ENCODE results near the gene PHF24. TPM values are rescaled to one million over a fixed set of nuclear protein-coding genes. Genes with fewer than 3 reads are reported as not detected.

PHF24 gene
- total RNA-seq, 1 donor from 2014 or later = 0.63 TPM

- DNase-seq (ENCODE audit: low read depth, low spot score) = no peak
- Mint-ChIP-seq H3K27ac (ENCODE audit: unreplicated experiment) (peak overlapping the region; percentile 93), H3K4me3 (peak overlapping the region; percentile 96), H3K4me1 (peaks cover 61% of the 10 kb centered on the region), H3K9me3 (no peaks in the 10 kb centered on the region), H3K36me3 (ENCODE audit: low read depth) (no peaks in the 10 kb centered on the region), H3K27me3 (ENCODE audit: low read depth) (no peaks in the 10 kb centered on the region)
- no peak for TF ChIP-seq CTCF (conservative IDR thresholded peaks at IDR 0.05)
Observed at GRCh38 chr9:34988218-34989002, 30.3 kb downstream of the PHF24 start.

GRCh38 chr9:34989003-34989945 lies 31.2 kb downstream of the PHF24 start, which contains the start of gene DNAJB5:
DNAJB5 (plus strand) TSS chr9:34989745; CDS start chr9:34990631, 886 bp downstream.
- DNase-seq (ENCODE audit: low read depth, low spot score) = peak; percentile 99
- no peak for TF ChIP-seq CTCF (conservative IDR thresholded peaks at IDR 0.05)
- Mint-ChIP-seq H3K27ac (ENCODE audit: unreplicated experiment) (peak within 1 kb of the TSS; percentile 96), H3K36me3 (ENCODE audit: low read depth) (no peaks in the 10 kb centered on the region), H3K4me1 (peaks cover 58% of the 10 kb centered on the region), H3K9me3 (no peaks in the 10 kb centered on the region), H3K4me3 (peak within 1 kb of the TSS; percentile 96), H3K27me3 (ENCODE audit: low read depth) (no peaks in the 10 kb centered on the region)

- H3K36me3 Mint-ChIP-seq (ENCODE audit: low read depth) = no peaks in the 10 kb centered on the region
- H3K9me3 Mint-ChIP-seq = no peaks in the 10 kb centered on the region
- peak; percentile 64 for DNase-seq (ENCODE audit: low read depth, low spot score)
- no peaks in the 10 kb centered on the region for H3K27me3 Mint-ChIP-seq (ENCODE audit: low read depth)
- H3K27ac Mint-ChIP-seq (ENCODE audit: unreplicated experiment) = peak overlapping the region; percentile 96
- no peak for TF ChIP-seq CTCF (conservative IDR thresholded peaks at IDR 0.05)
- H3K4me1 Mint-ChIP-seq = peaks cover 61% of the 10 kb centered on the region
- H3K4me3 Mint-ChIP-seq = peak overlapping the region; percentile 88
Observed at GRCh38 chr9:34989946-34990635, 32.0 kb downstream of the PHF24 start.

- Mint-ChIP-seq H3K27ac (ENCODE audit: unreplicated experiment) (peak overlapping the region; percentile 92), H3K9me3 (no peaks in the 10 kb centered on the region)
Observed at GRCh38 chr9:34990908-34991606, 33.0 kb downstream of the PHF24 start.

More at GRCh38 chr9:34990908-34991606, 33.0 kb downstream of the PHF24 start:
- Mint-ChIP-seq H3K4me1 (peaks cover 56% of the 10 kb centered on the region), H3K27me3 (ENCODE audit: low read depth) (no peaks in the 10 kb centered on the region), H3K4me3 (peak overlapping the region; percentile 88), H3K36me3 (ENCODE audit: low read depth) (no peaks in the 10 kb centered on the region)
- DNase-seq (ENCODE audit: low read depth, low spot score) = no peak
- no peak for TF ChIP-seq CTCF (conservative IDR thresholded peaks at IDR 0.05)

Data from neural crest cell (in vitro differentiated cells).